KG1 (cell line): ENCODE measurements around the gene FAM185A.
"Not testable (repeated sequence)": the region's sequence is repeated elsewhere in the genome, so short reads cannot be mapped to it uniquely, and the experiment has no call there.

ENCODE experiments used
- DNase-seq: peaks from one replicate; lab custom pipeline; 2025; lab: John Stamatoyannopoulos, UW

Gene FAM185A

DNA sequence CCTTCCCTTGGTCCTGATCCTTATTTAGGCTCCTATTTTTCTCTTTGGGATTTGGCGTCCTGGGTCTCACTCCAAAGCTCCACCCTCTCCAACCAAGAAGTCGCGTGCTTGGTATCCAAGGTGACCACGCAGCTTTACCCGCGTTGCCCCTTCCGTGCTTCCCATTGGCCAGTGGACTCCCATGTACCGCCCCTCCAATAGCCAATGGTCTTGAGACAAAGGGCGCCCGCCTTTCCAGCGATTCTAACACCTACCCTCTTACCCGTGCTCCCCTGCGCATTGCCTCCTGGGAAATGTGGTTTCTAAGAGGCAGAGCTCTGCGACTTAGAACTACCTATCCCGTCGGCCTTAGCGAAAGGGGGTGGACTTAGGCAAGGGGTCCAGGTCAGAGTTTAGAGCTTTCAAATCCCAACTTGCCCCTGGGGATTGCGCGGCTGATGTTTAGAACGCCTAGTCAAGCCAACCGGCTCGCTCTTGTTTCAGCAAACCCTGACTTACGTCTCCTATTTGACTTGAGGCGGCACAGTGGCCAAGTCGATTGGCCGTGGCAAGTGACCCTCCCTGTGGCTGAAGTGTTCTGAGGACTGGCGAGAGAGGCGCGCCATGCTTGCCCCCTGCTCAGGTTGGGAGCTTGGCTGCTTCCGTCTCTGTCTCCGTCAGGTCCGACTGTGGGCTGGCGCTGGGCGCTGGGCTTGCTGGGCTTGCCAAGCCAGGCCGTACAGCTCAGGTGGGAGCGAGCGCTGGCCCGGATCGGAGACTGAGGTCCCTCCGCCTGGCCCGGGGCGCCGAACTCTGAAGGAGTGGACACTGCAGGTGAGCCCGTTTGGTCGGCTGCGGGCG lies at the start of gene FAM185A:
TSS of gene FAM185A (plus strand) at position 395 of the 840 bp plus-strand sequence. CDS start at position 604, 209 bp downstream.
- peak; percentile 86 for DNase-seq

GRCh38 chr7:102713011-102713690 lies 35.6 kb upstream of the FAM185A start:
- DNase-seq: peak; percentile 3

DNA sequence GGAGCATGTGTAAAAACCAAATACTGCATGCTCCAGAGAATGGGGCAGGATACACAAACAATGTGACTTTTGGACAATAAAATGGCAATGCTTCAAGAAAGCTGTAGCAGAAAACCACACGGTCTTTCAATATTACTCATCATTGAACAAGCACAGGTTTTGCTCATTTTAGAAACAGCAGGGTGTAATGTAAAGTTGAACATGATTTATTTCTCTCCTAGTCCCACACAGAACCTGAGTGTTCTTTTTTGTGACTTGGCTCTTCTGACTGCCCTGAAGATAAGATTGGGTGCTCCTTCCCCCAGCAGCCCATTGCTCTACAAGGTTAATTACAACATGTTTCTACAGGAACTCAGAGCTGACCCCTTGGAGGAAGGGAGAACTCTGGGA lies 35.1 kb upstream of the FAM185A start:
- DNase-seq: not testable (repeated sequence)

- DNase-seq: not testable (repeated sequence)
Measured at GRCh38 chr7:102714774-102715522, 33.9 kb upstream of the FAM185A start.

GRCh38 chr7:102715718-102716117 lies 33.1 kb upstream of the FAM185A start:
- DNase-seq: not testable (repeated sequence)

GRCh38 chr7:102718491-102718890 lies 30.3 kb upstream of the FAM185A start:
- not testable (repeated sequence) for DNase-seq

GRCh38 chr7:102726170-102726569 lies 22.6 kb upstream of the FAM185A start:
- not testable (repeated sequence) for DNase-seq

GRCh38 chr7:102729670-102730069 lies 19.1 kb upstream of the FAM185A start:
- not testable (repeated sequence) for DNase-seq

GRCh38 chr7:102730431-102730830 lies 18.4 kb upstream of the FAM185A start:
- DNase-seq: not testable (repeated sequence)

GRCh38 chr7:102742002-102742771 lies 6.6 kb upstream of the FAM185A start:
- DNase-seq: not testable (repeated sequence)

DNA sequence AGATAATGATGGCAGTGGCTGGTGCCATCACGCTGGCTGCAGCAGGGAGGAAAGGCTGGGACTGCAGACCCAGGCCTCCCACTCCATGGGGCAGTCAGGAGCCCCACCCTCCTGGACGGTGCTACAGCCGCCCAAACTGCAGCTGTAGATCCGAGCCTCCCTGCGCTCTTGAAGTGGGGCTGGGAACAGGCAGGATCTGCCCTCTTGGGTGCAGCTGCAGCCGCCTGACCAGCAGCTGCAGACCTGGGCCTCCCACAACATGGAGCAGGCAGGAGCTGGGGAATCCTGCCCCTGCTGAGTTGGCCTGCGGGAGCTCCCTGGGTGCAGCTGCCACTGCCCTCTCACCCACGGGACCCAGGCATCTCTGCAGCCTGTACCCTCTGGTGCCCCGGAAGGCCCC lies 4.9 kb upstream of the FAM185A start:
- not testable (repeated sequence) for DNase-seq

DNA sequence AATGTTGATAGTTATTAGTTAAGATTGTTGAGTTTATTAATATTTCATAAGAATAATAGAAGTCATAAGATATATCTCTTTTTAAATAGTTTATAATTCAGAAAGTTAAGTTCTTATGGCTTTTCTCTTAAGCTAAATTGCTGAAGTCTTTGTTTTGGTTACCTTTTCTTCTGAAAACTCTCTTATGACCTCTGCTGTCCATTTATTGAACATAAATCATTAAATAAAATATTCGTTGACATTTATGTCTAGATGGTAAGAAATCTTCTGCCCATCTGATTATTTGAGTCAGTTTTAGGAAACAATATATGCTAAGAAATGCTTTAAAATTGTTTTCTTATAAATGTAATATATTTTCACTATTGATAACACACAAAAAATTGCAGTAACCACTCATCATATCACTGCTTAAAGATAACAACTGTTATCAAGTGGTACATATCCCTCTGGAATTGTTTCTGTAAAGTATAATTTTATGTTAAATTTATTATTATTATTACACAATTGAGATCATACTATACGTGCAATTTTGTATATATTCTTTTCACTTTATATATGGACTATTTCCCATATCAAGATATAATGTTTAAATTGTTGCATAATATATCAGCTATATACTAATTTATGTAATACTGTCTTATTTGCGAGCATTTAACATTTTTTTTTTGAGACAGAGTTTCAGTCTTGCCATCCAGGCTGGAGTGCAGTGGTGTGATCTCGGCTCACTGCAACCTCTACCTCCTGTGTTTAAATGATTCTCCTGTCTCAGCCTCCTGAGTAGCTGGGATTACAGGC lies 3.1 kb upstream of the FAM185A start:
- DNase-seq: not testable (repeated sequence)

GRCh38 chr7:102749445-102749786 lies 617 bp downstream of the FAM185A start:
- DNase-seq: not testable (repeated sequence)

DNA sequence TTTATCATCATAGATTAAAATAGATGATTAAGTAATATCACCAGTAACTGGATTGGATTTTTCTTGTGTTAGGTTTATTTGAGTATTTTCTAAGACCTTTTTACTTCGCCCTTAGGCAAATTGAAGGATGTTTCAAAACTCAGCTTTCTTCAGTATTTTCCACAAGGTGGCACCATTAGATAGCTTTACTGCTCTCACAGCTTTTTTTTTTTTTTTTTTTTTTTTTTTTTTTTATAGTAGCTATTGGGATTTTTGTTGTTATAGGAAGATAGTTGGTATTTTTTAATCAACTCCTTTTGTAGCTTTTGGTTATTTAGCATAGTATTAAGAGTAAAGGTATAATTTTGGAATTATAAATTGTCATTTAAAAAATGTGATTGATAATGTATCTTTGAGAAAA lies 9.4 kb downstream of the FAM185A start:
- DNase-seq: not testable (repeated sequence)

GRCh38 chr7:102759934-102760333 lies 11.1 kb downstream of the FAM185A start:
- not testable (repeated sequence) for DNase-seq

DNA sequence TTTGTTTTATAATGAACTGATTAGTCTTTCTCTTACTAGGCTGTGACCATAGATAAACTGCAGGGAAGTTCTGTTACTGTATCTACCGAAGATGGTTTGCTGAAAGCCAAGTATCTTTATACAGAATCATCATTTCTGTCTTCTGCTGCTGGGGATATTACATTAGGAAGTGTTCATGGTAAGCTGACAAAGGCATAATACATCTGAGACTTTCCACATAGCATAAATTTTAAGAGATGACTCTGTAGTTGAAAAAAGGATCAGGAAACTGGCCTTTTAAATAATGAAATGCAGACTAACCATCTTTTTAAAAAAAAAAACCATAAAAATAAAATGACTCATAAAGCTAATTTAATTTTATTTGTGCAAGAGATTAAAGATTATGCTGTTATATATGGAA lies 12.4 kb downstream of the FAM185A start:
- DNase-seq: not testable (repeated sequence)

DNA sequence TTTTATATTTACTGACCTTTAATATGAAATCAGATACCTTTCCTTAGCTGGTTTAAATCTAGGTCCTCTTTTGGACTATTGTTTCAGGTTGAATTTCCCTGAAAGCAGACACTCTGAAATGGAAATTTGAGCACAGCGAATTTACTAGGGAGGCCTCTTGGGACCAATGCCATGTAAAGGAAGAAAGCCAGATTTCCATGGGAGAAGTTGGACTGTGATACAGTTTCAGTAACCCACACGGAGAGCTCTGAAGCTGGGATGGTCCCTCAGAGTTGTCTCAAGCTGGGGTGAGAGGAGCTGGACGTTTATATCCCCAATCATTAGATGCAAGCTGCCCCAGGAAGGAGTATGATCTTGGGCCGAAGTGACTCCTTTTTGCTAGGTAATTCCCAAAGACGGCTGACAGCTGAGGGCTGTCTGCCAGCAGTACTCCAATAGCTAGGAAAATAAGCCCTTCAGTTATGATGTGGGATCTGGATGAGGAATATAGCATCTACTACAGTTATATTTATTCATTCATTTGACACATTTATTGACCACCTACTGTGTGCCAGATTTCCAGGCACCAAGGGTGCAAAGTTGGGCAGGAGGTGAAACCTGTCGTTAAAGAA lies 14.6 kb downstream of the FAM185A start:
- not testable (repeated sequence) for DNase-seq

GRCh38 chr7:102769657-102770192 lies 20.9 kb downstream of the FAM185A start:
- DNase-seq: not testable (repeated sequence)

GRCh38 chr7:102770467-102770866 lies 21.7 kb downstream of the FAM185A start:
- DNase-seq: not testable (repeated sequence)

- not testable (repeated sequence) for DNase-seq
Measured at GRCh38 chr7:102776217-102776616, 27.4 kb downstream of the FAM185A start.
